Natural killer cell (primary cell): ENCODE measurements around the gene THEM5. TPM values are rescaled to one million over a fixed set of nuclear protein-coding genes. Genes with fewer than 3 reads are reported as not detected.
"Not testable (repeated sequence)": the region's sequence is repeated elsewhere in the genome, so short reads cannot be mapped to it uniquely, and the experiment has no call there.

Source experiments
- ATAC-seq, 3 donors: fragments of 150-1000 bp in 2 of 3; fragments of 200-7000 bp in 1 of 3; cut with Tn5 transposase; 1 replicate in 1 of 3; 2 replicates in 2 of 3; pipeline ENCODE4 v1.10.0; 2021; ENCODE audit warnings: mild to moderate bottlenecking in 2 of 3, moderate library complexity in 2 of 3
- DNase-seq, 2 donors: peaks; one replicate each; pipeline versions ENCODE4 v3.0.0 to v3.0.0-alpha.2; 2013 to 2021; ENCODE audit warnings: mixed read lengths in 1 of 2
- H3K27ac ChIP-seq: one replicate; pipeline ENCODE4 v1.5.1; 2013; ENCODE audit warnings: mild to moderate bottlenecking, low read length
- H3K27me3 ChIP-seq: one replicate; pipeline ENCODE4 v1.6.1; 2013; ENCODE audit warnings: low read length; ENCODE audit not compliant: control insufficient read depth, insufficient read depth
- H3K36me3 ChIP-seq: one replicate; pipeline ENCODE4 v1.6.1; 2013; ENCODE audit warnings: low read length; ENCODE audit not compliant: control insufficient read depth, insufficient read depth
- H3K4me1 ChIP-seq: one replicate; pipeline ENCODE4 v1.6.1; 2013; ENCODE audit warnings: low read length; ENCODE audit not compliant: control insufficient read depth, insufficient read depth
- H3K4me3 ChIP-seq: one replicate; pipeline ENCODE4 v1.5.1; 2013; ENCODE audit warnings: low read length
- H3K9me3 ChIP-seq: one replicate; pipeline ENCODE4 v1.6.1; 2013; ENCODE audit warnings: low read length; ENCODE audit not compliant: control insufficient read depth, insufficient read depth
- H3K27ac Mint-ChIP-seq, 2 donors: one replicate each; pipeline ENCODE4 v1.8.0; 2022; ENCODE audit warnings: mild to moderate bottlenecking in 2 of 2, mixed read lengths in 2 of 2, moderate library complexity in 1 of 2
- H3K27me3 Mint-ChIP-seq, 2 donors: one replicate each; pipeline ENCODE4 v1.8.0; 2022; ENCODE audit warnings: low read depth in 2 of 2, mixed read lengths in 2 of 2
- H3K36me3 Mint-ChIP-seq: one replicate; pipeline ENCODE4 v1.8.0; 2022; ENCODE audit warnings: mixed read lengths
- H3K4me1 Mint-ChIP-seq, 2 donors: one replicate each; pipeline ENCODE4 v1.8.0; 2022; ENCODE audit warnings: mixed read lengths in 2 of 2
- H3K4me3 Mint-ChIP-seq: one replicate; pipeline ENCODE4 v1.8.0; 2022; ENCODE audit warnings: mild to moderate bottlenecking, moderate library complexity, mixed read lengths
- H3K9me3 Mint-ChIP-seq, 2 donors: one replicate each; pipeline ENCODE4 v1.8.0; 2022; ENCODE audit warnings: mixed read lengths in 2 of 2
- CTCF ChIP-seq: fragments of 200-600 bp; IDR thresholded peaks from one replicate; pipeline ENCODE4 v1.8.0; 2022; ENCODE audit warnings: antibody characterized with exemption
- WGBS: methylation state at CpG from one replicate; pipeline ENCODE4 v1.1.7; 2013; ENCODE audit warnings: missing lambda C conversion rate; ENCODE audit not compliant: insufficient coverage; 5-methylcytosine and 5-hydroxymethylcytosine counted together
- intact Hi-C: fragments of 100-400 bp; cut with micrococcal nuclease; formaldehyde crosslinking; loops from one replicate; pipeline ENCODE4 v1.14.2; 2022
- total RNA-seq, 4 donors: library from RNA; stranded (reverse); fragments of 120-200 nt in 1 of 4; gene quantifications; one replicate each; pipeline versions ENCODE4 v1.2.3 to v1.2.4, GENCODE V29; 2013 to 2022

The THEM5 gene
- total RNA-seq, 3 donors from 2014 or later (not counting 1 experiment from before 2014, with no cell fraction given), result 0.52 TPM; not detected in 2

- peak in 1 of 3 donors; percentile 34 for ATAC-seq
- intact Hi-C loops, result no loop called here
- H3K4me1 ChIP-seq, result no peaks in the 10 kb centered on the region
Observed at GRCh38 chr1:151891512-151891911, 38.0 kb upstream of the THEM5 start.

GRCh38 chr1:151888972-151889570 lies 35.6 kb upstream of the THEM5 start:
- H3K4me3 ChIP-seq, result no peak overlapping the region
- ATAC-seq (no peak), DNase-seq (peak in 1 of 2 donors; percentile 64)
- H3K27me3 Mint-ChIP-seq, result no peaks in the 10 kb centered on the region
- H3K36me3 ChIP-seq, result peaks cover 25% of the 10 kb centered on the region
- no peak overlapping the region for H3K4me3 Mint-ChIP-seq
- no peak overlapping the region for H3K27ac ChIP-seq
- TF ChIP-seq CTCF, result peak; percentile 59
- no peaks in the 10 kb centered on the region for H3K4me1 ChIP-seq
- H3K9me3 ChIP-seq, result no peaks in the 10 kb centered on the region
- H3K9me3 Mint-ChIP-seq, result no peaks in the 10 kb centered on the region
- H3K36me3 Mint-ChIP-seq, result peaks cover 13% of the 10 kb centered on the region
- H3K4me1 Mint-ChIP-seq, result peaks cover 16 to 27% of the 10 kb centered on the region in 2 donors
- H3K27me3 ChIP-seq, result no peaks in the 10 kb centered on the region
- intact Hi-C loops, result loop anchor here (1.0 kb wide), 1 partner anchor 108 kb away; no protein-coding TSS in a partner anchor
- H3K27ac Mint-ChIP-seq, result no peak overlapping the region
- 100% methylated on average over 2 of the region's 2 CpGs for WGBS

More at GRCh38 chr1:151891512-151891911, 38.0 kb upstream of the THEM5 start:
- TF ChIP-seq CTCF, result no peak
- Mint-ChIP-seq H3K36me3 (peaks cover 13% of the 10 kb centered on the region), H3K4me1 (peaks cover 16 to 29% of the 10 kb centered on the region in 2 donors), H3K27me3 (no peaks in the 10 kb centered on the region), H3K9me3 (no peaks in the 10 kb centered on the region), H3K27ac (peak overlapping the region; percentile 70 to 87), H3K4me3 (peak overlapping the region; percentile 35)
- WGBS, result 79% methylated on average over 3 of the region's 3 CpGs
- H3K9me3 ChIP-seq, result no peaks in the 10 kb centered on the region
- H3K27ac ChIP-seq, result peak overlapping the region; percentile 32
- H3K4me3 ChIP-seq, result no peak overlapping the region
- peaks cover 25% of the 10 kb centered on the region for H3K36me3 ChIP-seq
- DNase-seq, result no peak
- no peaks in the 10 kb centered on the region for H3K27me3 ChIP-seq

GRCh38 chr1:151887028-151887427 lies 33.5 kb upstream of the THEM5 start:
- no peaks in the 10 kb centered on the region for H3K4me1 ChIP-seq
- no peak for DNase-seq
- no peaks in the 10 kb centered on the region for H3K27me3 Mint-ChIP-seq
- H3K4me3 ChIP-seq, result no peak overlapping the region
- peaks cover 8 to 13% of the 10 kb centered on the region in 2 donors for H3K4me1 Mint-ChIP-seq
- WGBS, result 94% methylated on average over 1 of the region's 1 CpG
- H3K27ac Mint-ChIP-seq, result no peak overlapping the region
- peaks cover 4% of the 10 kb centered on the region for H3K36me3 Mint-ChIP-seq
- intact Hi-C loops, result no loop called here
- TF ChIP-seq CTCF, result no peak
- H3K9me3 Mint-ChIP-seq, result no peaks in the 10 kb centered on the region
- H3K27me3 ChIP-seq, result no peaks in the 10 kb centered on the region
- no peaks in the 10 kb centered on the region for H3K9me3 ChIP-seq
- H3K4me3 Mint-ChIP-seq, result no peak overlapping the region
- no peak overlapping the region for H3K27ac ChIP-seq
- no peak for ATAC-seq
- peaks cover 21% of the 10 kb centered on the region for H3K36me3 ChIP-seq

GRCh38 chr1:151885479-151885878 lies 32.0 kb upstream of the THEM5 start:
- Mint-ChIP-seq H3K4me3 (no peak overlapping the region), H3K27me3 (no peaks in the 10 kb centered on the region), H3K9me3 (no peaks in the 10 kb centered on the region), H3K27ac (no peak overlapping the region), H3K4me1 (no peaks in the 10 kb centered on the region), H3K36me3 (no peaks in the 10 kb centered on the region)
- DNase-seq, result no peak
- Histone ChIP-seq H3K27me3 (no peaks in the 10 kb centered on the region), H3K27ac (no peak overlapping the region), H3K9me3 (no peaks in the 10 kb centered on the region), H3K4me3 (no peak overlapping the region), H3K36me3 (peaks cover 19% of the 10 kb centered on the region), H3K4me1 (no peaks in the 10 kb centered on the region)
- intact Hi-C loops, result no loop called here
- no peak for TF ChIP-seq CTCF
- WGBS, result 88% methylated on average over 1 of the region's 1 CpG
- ATAC-seq, result no peak

- H3K27me3 Mint-ChIP-seq, ATAC-seq, H3K4me3 Mint-ChIP-seq: not testable (repeated sequence)
Observed at GRCh38 chr1:151884879-151885278, 31.4 kb upstream of the THEM5 start.

More at GRCh38 chr1:151884879-151885278, 31.4 kb upstream of the THEM5 start:
- WGBS, result 100% methylated on average over 4 of the region's 5 CpGs
- H3K4me1 Mint-ChIP-seq, H3K27me3 ChIP-seq, H3K27ac ChIP-seq, H3K27ac Mint-ChIP-seq, intact Hi-C loops, H3K36me3 Mint-ChIP-seq, H3K9me3 ChIP-seq, H3K4me3 ChIP-seq, H3K9me3 Mint-ChIP-seq, DNase-seq, H3K4me1 ChIP-seq: not testable (repeated sequence)
- H3K36me3 ChIP-seq, result peaks cover 17% of the 10 kb centered on the region
